Progenitor cell of endocrine pancreas (in vitro differentiated cells): ENCODE results near the gene ASB1. TPM values are rescaled to one million over a fixed set of nuclear protein-coding genes. Genes with fewer than 3 reads are reported as not detected.

Experiments used
- DNase-seq: peaks from one replicate; pipeline ENCODE4 v3.0.0; 2021; ENCODE audit warnings: low spot score; ENCODE audit not compliant: unreplicated experiment
- H3K27ac Mint-ChIP-seq: 2 replicates; pipeline ENCODE4 v1.8.0; 2021; ENCODE audit warnings: mild to moderate bottlenecking, moderate library complexity, mixed read lengths
- H3K27me3 Mint-ChIP-seq: 2 replicates; pipeline ENCODE4 v1.8.0; 2021; ENCODE audit warnings: mixed read lengths
- H3K36me3 Mint-ChIP-seq: 2 replicates; pipeline ENCODE4 v1.8.0; 2022; ENCODE audit warnings: mixed read lengths; ENCODE audit not compliant: insufficient read depth
- H3K4me1 Mint-ChIP-seq: 2 replicates; pipeline ENCODE4 v1.8.0; 2021; ENCODE audit warnings: low read depth, mixed read lengths
- H3K4me3 Mint-ChIP-seq: 2 replicates; pipeline ENCODE4 v1.8.0; 2021; ENCODE audit warnings: low read depth, mild to moderate bottlenecking, moderate library complexity, mixed read lengths
- H3K9me3 Mint-ChIP-seq: 2 replicates; pipeline ENCODE4 v1.8.0; 2021; ENCODE audit warnings: low read depth, mixed read lengths
- CTCF ChIP-seq: fragments of 200-600 bp; sonication (generic); IDR thresholded peaks from one replicate; pipeline ENCODE4 v1.5.0; 2021; ENCODE audit warnings: antibody characterized with exemption, mild to moderate bottlenecking; ENCODE audit not compliant: unreplicated experiment
- total RNA-seq: library from RNA; stranded (reverse); gene quantifications from 2 replicates; pipeline ENCODE4 v1.2.1, GENCODE V29; 2021

Gene ASB1
- total RNA-seq, 1 donor from 2014 or later, result 46.8 TPM

GRCh38 chr2:238457927-238458324 is 31.2 kb downstream of the ASB1 start:
- H3K36me3 Mint-ChIP-seq, result peaks cover 3% of the 10 kb centered on the region
- H3K27ac Mint-ChIP-seq, result no peak overlapping the region
- no peaks in the 10 kb centered on the region for H3K4me1 Mint-ChIP-seq
- no peak for TF ChIP-seq CTCF
- peaks cover 7% of the 10 kb centered on the region for H3K9me3 Mint-ChIP-seq
- no peaks in the 10 kb centered on the region for H3K27me3 Mint-ChIP-seq
- DNase-seq, result no peak
- no peak overlapping the region for H3K4me3 Mint-ChIP-seq

DNA sequence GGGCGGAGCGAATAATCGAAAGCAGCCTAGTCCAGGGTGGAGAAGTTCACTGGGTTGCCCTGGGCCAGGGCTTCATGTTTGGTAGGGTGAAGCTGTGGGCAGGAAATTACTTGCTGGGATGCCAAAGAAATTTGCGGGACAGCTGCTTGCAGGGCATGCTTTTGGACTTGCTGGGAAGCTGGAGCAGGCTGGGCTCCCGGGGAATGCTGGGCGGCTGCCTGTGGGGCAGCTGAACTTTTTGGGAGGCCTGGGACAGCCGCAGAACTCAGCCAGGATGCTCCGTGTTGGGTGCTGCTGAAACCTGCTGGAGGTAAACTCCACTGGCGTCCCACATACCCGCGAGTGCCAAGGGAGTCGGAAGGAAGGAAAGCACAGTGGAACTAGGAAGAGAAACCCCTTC is 31.9 kb downstream of the ASB1 start:
- Mint-ChIP-seq H3K9me3 (peaks cover 10% of the 10 kb centered on the region), H3K36me3 (peaks cover 4% of the 10 kb centered on the region), H3K4me3 (no peak overlapping the region), H3K27ac (no peak overlapping the region), H3K27me3 (no peaks in the 10 kb centered on the region), H3K4me1 (no peaks in the 10 kb centered on the region)
- no peak for DNase-seq
- TF ChIP-seq CTCF, result no peak

DNA sequence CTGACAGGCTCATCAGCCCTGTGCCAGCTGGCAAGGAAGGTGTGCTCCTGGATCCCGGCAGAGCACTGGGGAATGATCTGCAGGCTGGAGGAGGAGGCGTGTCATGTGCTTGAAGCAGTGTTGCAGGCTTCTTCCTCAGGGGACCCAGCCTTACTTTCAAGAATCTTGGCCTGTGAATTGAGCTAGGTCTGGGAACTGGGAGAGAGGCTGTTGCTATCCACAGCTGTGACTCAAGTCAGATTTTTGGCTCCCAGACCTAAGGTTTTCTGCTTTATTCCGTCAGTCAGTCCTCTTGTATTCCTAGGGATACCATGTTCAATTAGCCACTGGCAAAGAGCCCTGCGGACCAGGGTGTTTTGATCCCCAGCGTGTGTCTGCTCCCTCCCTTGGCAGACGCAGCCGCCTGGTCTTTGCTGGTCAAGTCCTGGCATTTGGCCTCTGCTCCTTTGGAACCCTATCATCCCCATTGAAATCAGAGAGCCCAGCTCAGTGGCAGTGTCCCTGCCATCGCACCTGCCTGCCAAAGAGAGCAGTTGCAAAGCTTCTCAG is 32.4 kb downstream of the ASB1 start:
- Mint-ChIP-seq H3K4me1 (no peaks in the 10 kb centered on the region), H3K27me3 (no peaks in the 10 kb centered on the region), H3K27ac (no peak overlapping the region), H3K4me3 (no peak overlapping the region), H3K9me3 (peaks cover 10% of the 10 kb centered on the region), H3K36me3 (peaks cover 4% of the 10 kb centered on the region)
- TF ChIP-seq CTCF, result no peak
- no peak for DNase-seq

DNA sequence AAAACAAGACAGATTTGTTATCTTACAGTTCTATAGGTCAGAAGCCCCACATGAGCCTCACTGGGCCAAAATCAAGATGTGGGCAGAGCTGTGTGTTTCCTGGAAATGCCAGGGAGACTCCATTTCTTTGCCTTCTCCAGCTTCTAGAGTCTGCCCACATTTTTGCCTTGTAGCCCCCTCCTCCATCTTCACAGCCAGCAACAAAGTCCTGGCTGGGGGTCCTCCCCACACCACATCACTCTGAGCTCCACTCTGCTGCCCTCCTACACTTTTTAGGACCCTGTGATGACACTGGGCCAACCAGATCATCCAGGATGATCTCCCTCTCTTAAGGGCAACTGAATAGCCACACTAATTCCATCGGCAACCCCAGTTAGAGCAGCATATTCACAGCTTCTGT is 34.3 kb downstream of the ASB1 start:
- Mint-ChIP-seq H3K27me3 (no peaks in the 10 kb centered on the region), H3K4me1 (peaks cover 2% of the 10 kb centered on the region), H3K9me3 (peaks cover 10% of the 10 kb centered on the region), H3K4me3 (no peak overlapping the region), H3K36me3 (peaks cover 2% of the 10 kb centered on the region), H3K27ac (no peak overlapping the region)
- DNase-seq, result no peak
- TF ChIP-seq CTCF, result no peak

DNA sequence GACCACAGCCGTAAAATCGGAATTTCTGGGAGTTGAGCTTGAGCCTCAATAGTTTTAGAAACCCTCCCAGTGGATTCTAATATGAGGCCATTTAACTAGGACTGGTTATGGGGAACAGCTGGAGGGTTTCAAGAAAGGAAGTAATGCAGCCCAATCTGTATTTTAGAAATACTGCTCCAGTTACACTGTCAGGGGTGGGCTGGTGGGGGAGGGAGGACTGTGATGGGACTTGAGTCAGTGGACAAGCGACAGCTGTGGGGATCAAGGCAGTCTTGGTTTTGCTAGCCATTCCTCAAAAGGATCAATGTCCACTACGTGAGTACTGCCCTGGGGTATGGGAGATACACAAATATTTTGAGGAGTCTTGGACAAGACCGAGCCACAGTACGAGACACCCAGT is 34.8 kb downstream of the ASB1 start:
- Mint-ChIP-seq H3K4me3 (no peak overlapping the region), H3K27ac (no peak overlapping the region), H3K36me3 (peaks cover 2% of the 10 kb centered on the region), H3K27me3 (no peaks in the 10 kb centered on the region), H3K4me1 (peaks cover 4% of the 10 kb centered on the region), H3K9me3 (peaks cover 7% of the 10 kb centered on the region)
- DNase-seq, result no peak
- TF ChIP-seq CTCF, result no peak
